GM08714 (cell line): ENCODE measurements around the gene MSANTD1.

ENCODE experiments used
- H3K4me3 ChIP-seq: fragments of 200-500 bp; sonication (Bioruptor generic); 2 replicates; pipeline ENCODE4 v1.5.1; 2014; ENCODE audit warnings: mild to moderate bottlenecking, low read length, inconsistent platforms
- ZNF274 ChIP-seq: IDR thresholded peaks from 2 replicates; pipeline ENCODE4 v1.6.1; 2012; ENCODE audit warnings: mild to moderate bottlenecking, low read depth, low read length

The MSANTD1 gene

DNA sequence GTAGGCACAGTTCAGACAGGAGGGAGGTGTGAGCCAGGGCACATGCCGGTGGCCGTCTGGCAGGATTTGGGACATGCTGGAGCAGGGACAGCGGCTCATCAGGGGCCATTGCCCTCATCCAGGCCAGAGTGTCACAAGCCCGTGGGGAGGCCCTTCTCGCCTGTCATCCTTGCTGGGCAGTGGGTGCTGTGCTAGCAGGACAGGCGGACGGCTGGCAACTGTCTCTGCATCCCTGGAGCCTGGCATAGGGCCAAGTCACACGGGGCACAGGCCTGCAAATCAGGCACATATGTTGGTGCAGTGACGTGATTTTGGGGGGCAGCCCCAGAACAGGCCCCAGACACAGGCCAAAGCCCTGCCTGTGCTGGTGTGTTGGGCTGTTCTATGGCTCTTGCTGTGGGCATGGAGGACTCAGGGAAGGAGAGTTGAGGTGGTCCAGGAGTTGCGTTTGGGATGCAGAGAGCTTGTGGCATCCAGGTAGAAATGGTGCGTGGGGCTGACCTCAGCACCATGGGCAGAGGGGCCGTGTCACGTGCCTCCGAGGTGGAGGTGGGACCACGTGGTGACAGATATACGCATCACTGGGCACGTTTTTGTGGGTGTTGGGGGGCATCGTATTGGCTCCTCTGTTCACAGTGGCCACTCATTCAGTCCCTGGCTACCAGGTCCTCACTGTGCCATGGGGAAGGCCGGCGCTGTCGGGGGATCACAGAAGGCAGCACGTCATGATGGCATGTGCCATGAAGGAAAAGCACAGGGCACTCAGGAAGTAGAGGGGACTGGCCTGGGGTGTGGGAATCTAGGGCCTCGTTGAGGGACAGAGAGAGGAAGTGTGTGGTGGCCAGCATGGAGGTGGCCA lies 14.6 kb upstream of the MSANTD1 start:
- no peak overlapping the region for H3K4me3 ChIP-seq
- TF ChIP-seq ZNF274 = no peak

GRCh38 chr4:3235030-3235345 lies 14.0 kb upstream of the MSANTD1 start:
- no peak for TF ChIP-seq ZNF274
- H3K4me3 ChIP-seq = no peak overlapping the region

DNA sequence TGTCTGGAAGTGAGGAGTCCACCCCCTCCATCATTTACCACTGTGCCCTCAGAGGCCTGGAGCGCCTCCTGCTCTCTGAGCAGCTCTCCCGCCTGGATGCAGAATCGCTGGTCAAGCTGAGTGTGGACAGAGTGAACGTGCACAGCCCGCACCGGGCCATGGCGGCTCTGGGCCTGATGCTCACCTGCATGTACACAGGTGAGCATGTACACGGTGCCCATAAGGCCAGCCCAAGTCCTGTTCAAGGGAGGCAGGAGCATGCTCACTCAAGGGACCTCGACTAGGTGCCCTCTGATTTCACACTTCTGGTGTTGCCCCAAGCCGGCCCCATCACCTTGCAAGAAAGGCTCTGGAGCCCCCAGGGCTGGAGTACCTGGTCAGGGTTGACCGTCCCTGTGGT lies 13.4 kb upstream of the MSANTD1 start:
- TF ChIP-seq ZNF274 = no peak
- H3K4me3 ChIP-seq = no peak overlapping the region

GRCh38 chr4:3236326-3236878 lies 12.6 kb upstream of the MSANTD1 start:
- no peak for TF ChIP-seq ZNF274
- no peak overlapping the region for H3K4me3 ChIP-seq

- no peak overlapping the region for H3K4me3 ChIP-seq
- TF ChIP-seq ZNF274 = no peak
Measured at GRCh38 chr4:3237266-3237665, 11.7 kb upstream of the MSANTD1 start.

DNA sequence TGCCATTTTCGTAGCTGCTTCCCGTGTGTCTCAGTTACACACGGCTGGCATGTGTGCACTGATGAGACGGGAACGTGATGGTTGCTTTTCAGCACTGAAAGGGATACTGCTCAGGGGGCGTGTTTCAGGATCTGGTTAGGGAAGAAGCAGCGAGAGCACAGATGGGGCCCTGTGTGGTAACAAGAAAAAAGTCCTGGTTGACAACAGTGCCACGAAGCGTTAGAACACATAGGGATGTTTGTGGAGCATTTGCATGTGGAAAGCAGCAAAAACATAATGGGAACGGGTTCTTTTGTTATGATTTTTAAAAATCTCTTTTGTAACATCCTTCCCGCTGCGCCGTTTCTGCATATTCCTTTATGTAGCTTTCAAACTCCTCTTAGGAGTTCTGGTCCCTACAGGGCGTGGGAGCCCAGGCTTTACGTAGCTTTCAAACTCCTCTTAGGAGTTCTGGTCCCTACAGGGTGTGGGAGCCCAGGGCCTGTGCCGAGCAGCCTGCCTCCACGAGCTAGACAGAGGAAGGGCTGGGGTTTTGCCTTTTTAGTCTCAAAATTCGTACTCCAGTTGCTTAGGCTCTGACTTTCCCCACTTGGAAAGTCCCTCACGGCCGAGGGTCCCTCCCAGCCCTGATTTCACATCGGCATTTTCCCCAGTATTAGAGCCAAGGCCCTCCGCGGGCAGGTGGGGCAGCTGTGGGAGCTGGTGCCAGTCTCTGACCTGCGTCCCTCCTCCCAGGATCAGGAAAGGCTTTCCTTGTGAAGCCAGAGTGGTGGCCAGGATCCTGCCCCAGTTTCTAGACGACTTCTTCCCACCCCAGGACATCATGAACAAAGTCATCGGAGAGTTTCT lies 11.0 kb upstream of the MSANTD1 start:
- no peak for TF ChIP-seq ZNF274
- no peak overlapping the region for H3K4me3 ChIP-seq

GRCh38 chr4:3238721-3239120 lies 10.2 kb upstream of the MSANTD1 start:
- no peak overlapping the region for H3K4me3 ChIP-seq
- TF ChIP-seq ZNF274 = no peak

DNA sequence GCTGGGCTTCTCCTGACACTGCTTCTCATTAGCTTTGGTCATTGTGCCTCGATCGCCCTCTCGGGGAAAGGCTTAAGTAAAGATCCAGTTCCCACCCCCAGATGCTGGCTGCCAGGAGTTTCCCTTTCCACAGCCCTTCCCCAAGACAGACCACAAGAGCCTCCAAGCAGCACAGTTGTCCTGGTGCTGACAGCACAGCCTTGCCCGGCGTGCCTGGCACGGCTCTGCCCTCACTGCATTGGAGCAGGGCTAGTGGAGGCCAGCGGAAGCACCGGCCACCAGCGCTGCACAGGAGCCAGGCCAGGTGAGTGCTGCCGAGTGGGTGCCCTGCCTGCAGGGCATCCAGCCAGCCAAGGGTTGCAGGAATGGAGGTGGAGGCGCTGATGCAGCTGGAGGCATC lies 9.7 kb upstream of the MSANTD1 start:
- TF ChIP-seq ZNF274 = no peak
- H3K4me3 ChIP-seq = no peak overlapping the region

DNA sequence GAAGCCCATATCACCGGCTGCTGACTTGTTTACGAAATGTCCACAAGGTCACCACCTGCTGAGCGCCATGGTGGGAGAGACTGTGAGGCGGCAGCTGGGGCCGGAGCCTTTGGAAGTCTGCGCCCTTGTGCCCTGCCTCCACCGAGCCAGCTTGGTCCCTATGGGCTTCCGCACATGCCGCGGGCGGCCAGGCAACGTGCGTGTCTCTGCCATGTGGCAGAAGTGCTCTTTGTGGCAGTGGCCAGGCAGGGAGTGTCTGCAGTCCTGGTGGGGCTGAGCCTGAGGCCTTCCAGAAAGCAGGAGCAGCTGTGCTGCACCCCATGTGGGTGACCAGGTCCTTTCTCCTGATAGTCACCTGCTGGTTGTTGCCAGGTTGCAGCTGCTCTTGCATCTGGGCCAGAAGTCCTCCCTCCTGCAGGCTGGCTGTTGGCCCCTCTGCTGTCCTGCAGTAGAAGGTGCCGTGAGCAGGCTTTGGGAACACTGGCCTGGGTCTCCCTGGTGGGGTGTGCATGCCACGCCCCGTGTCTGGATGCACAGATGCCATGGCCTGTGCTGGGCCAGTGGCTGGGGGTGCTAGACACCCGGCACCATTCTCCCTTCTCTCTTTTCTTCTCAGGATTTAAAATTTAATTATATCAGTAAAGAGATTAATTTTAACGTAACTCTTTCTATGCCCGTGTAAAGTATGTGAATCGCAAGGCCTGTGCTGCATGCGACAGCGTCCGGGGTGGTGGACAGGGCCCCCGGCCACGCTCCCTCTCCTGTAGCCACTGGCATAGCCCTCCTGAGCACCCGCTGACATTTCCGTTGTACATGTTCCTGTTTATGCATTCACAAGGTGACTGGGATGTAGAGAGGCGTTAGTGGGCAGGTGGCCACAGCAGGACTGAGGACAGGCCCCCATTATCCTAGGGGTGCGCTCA lies 8.7 kb upstream of the MSANTD1 start:
- no peak for TF ChIP-seq ZNF274
- H3K4me3 ChIP-seq = no peak overlapping the region

GRCh38 chr4:3240936-3241522 lies 7.9 kb upstream of the MSANTD1 start:
- TF ChIP-seq ZNF274 = no peak
- H3K4me3 ChIP-seq = no peak overlapping the region

DNA sequence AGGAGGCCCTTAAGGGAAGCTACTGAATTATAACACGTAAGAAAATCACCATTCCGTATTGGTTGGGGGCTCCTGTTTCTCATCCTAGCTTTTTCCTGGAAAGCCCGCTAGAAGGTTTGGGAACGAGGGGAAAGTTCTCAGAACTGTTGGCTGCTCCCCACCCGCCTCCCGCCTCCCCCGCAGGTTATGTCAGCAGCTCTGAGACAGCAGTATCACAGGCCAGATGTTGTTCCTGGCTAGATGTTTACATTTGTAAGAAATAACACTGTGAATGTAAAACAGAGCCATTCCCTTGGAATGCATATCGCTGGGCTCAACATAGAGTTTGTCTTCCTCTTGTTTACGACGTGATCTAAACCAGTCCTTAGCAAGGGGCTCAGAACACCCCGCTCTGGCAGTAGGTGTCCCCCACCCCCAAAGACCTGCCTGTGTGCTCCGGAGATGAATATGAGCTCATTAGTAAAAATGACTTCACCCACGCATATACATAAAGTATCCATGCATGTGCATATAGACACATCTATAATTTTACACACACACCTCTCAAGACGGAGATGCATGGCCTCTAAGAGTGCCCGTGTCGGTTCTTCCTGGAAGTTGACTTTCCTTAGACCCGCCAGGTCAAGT lies 6.9 kb upstream of the MSANTD1 start:
- no peak overlapping the region for H3K4me3 ChIP-seq
- no peak for TF ChIP-seq ZNF274

DNA sequence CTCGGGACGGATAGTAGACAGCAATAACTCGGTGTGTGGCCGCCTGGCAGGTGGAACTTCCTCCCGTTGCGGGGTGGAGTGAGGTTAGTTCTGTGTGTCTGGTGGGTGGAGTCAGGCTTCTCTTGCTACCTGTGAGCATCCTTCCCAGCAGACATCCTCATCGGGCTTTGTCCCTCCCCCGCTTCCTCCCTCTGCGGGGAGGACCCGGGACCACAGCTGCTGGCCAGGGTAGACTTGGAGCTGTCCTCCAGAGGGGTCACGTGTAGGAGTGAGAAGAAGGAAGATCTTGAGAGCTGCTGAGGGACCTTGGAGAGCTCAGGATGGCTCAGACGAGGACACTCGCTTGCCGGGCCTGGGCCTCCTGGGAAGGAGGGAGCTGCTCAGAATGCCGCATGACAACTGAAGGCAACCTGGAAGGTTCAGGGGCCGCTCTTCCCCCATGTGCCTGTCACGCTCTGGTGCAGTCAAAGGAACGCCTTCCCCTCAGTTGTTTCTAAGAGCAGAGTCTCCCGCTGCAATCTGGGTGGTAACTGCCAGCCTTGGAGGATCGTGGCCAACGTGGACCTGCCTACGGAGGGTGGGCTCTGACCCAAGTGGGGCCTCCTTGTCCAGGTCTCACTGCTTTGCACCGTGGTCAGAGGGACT lies 5.7 kb upstream of the MSANTD1 start:
- no peak for TF ChIP-seq ZNF274
- no peak overlapping the region for H3K4me3 ChIP-seq

GRCh38 chr4:3244002-3244401 lies 5.0 kb upstream of the MSANTD1 start:
- H3K4me3 ChIP-seq = no peak overlapping the region
- TF ChIP-seq ZNF274 = no peak
